ENCODE results near the gene MOGAT2.

MOGAT2 gene

DNA sequence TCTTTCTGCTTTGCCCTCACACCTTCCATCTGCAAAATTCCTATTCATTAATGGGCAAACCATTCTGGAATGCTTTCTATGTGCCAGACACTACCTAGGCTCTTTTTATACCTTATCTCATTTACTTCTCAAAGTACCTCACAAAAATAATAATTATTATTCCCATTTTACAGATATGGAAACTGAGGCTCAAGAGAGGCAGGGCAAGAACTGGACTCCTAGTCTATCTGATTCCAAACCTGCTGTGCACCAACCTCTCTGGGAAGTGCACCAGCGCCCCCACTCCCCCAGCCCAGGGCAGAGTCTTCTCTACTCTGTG is 50.1 kb downstream of the MOGAT2 start:
- Histone ChIP-seq H3K9me3 (ENCODE audit: insufficient read depth, low read length) (peaks cover 8% of the 10 kb centered on the region; the same call in 1 of the 2 replicates), H3K27me3 (ENCODE audit: insufficient read depth, insufficient read length) (peaks cover 39% of the 10 kb centered on the region), H3K9ac (ENCODE audit: insufficient read length, low read depth) (no peak overlapping the region), H3K4me3 (ENCODE audit: insufficient read length, low read depth) (no peak overlapping the region), H3K4me1 (ENCODE audit: insufficient read depth, insufficient read length) (peaks cover 4% of the 10 kb centered on the region), H3K36me3 (ENCODE audit: insufficient read depth, insufficient read length, low read length) (no peaks in the 10 kb centered on the region)
- TF ChIP-seq ZNF274 (IDR thresholded peaks at IDR 0.05; ENCODE audit: low read depth, low read length) (no peak), SUZ12 (IDR thresholded peaks at IDR 0.05; ENCODE audit: extremely low read depth, insufficient read depth, insufficient read length) (no peak), YY1 (IDR thresholded peaks at IDR 0.05; ENCODE audit: insufficient read depth, insufficient read length) (no peak)
- no peak for DNase-seq (ENCODE audit: low read depth, low spot score)

DNA sequence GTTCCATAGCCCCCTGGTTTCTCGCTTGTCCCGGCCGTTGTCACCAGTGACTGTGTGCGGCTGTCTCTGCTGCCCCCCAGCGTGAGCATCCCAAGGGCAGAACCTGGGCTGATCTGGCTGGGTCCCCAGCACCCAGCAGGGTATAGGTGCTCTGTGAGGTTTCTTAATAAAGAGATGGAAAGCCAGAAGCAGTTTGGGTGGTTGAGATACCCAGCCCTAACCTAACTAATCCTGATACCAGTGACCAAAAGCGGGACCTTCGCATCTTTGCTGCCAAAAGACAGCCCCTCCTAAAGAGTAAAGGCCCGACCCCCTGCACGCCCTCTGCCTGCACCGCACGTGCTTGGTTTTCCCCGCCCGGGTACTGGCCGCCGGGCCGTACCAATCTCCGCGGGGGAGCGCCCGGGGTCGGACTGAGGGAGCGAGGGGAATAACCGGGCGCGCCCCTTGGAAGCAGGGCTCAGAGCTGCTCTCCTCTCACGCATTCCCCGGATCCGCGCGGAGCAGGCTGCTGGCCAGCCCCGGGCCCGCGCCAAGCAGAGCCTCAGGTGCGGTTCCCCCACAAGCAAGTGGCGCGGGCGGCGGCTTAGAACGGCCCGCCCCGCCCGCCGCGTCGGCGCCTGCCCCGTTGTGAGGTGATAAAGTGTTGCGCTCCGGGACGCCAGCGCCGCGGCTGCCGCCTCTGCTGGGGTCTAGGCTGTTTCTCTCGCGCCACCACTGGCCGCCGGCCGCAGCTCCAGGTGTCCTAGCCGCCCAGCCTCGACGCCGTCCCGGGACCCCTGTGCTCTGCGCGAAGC is 50.7 kb downstream of the MOGAT2 start, which contains the start of gene DGAT2:
DGAT2 (plus strand) TSS at position 667 of the 797 bp plus-strand sequence. CDS start 214 bp downstream, outside the sequence.
- H3K4me3 ChIP-seq (ENCODE audit: insufficient read length, low read depth), result peak within 1 kb of the TSS; percentile 43
- peaks cover 39% of the 10 kb centered on the region for H3K27me3 ChIP-seq (ENCODE audit: insufficient read depth, insufficient read length)
- TF ChIP-seq YY1 (IDR thresholded peaks at IDR 0.05; ENCODE audit: insufficient read depth, insufficient read length), result no peak
- no peak for TF ChIP-seq SUZ12 (IDR thresholded peaks at IDR 0.05; ENCODE audit: extremely low read depth, insufficient read depth, insufficient read length)
- TF ChIP-seq ZNF274 (IDR thresholded peaks at IDR 0.05; ENCODE audit: low read depth, low read length), result no peak
- H3K36me3 ChIP-seq (ENCODE audit: insufficient read depth, insufficient read length, low read length), result no peaks in the 10 kb centered on the region
- H3K9ac ChIP-seq (ENCODE audit: insufficient read length, low read depth), result peak within 1 kb of the TSS; percentile 82
- H3K4me1 ChIP-seq (ENCODE audit: insufficient read depth, insufficient read length), result peaks cover 4% of the 10 kb centered on the region
- peaks cover 8% of the 10 kb centered on the region; the same call in 1 of the 2 replicates for H3K9me3 ChIP-seq (ENCODE audit: insufficient read depth, low read length)
- peak; percentile 56 for DNase-seq (ENCODE audit: low read depth, low spot score)

DNA sequence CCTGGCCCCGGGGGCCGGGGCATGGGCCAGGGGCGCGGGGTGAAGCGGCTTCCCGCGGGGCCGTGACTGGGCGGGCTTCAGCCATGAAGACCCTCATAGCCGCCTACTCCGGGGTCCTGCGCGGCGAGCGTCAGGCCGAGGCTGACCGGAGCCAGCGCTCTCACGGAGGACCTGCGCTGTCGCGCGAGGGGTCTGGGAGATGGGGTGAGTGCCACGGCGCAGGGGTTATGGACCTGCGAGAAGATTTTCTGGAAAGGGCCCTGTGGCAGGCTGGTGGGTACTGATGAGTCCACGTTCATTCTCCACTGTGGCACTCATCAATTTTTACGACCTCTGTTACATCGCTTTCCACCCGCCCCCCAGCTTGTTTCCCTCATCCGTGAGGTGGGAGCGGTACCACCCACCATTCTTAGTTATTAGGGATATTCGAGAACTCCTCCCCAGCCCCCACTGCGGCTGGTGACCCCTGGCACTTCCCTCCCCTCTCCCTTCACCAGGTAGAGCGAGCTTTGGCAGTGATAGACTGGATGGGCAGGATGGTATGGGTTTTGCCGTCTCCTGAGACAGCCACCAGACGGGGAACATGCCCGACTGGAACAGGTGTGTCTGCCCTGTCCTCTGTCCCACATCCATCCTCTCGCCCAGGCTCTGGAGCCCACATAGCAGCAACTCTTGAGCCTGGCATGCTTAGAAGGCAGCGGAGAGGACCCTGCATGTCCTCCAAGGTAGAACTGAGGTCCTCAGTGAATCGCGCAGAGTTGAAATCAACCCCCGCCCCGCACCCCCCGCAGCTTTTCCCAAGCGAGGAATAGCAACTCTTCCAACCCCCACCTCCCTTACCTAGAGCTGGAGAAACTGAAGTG is 51.5 kb downstream of the MOGAT2 start:
- Histone ChIP-seq H3K9me3 (ENCODE audit: insufficient read depth, low read length) (peaks cover 8% of the 10 kb centered on the region; the same call in 1 of the 2 replicates), H3K9ac (ENCODE audit: insufficient read length, low read depth) (peak overlapping the region; percentile 82), H3K4me3 (ENCODE audit: insufficient read length, low read depth) (peak overlapping the region; percentile 43), H3K27me3 (ENCODE audit: insufficient read depth, insufficient read length) (peaks cover 39% of the 10 kb centered on the region), H3K4me1 (ENCODE audit: insufficient read depth, insufficient read length) (peaks cover 4% of the 10 kb centered on the region), H3K36me3 (ENCODE audit: insufficient read depth, insufficient read length, low read length) (no peaks in the 10 kb centered on the region)
- TF ChIP-seq ZNF274 (IDR thresholded peaks at IDR 0.05; ENCODE audit: low read depth, low read length) (no peak), YY1 (IDR thresholded peaks at IDR 0.05; ENCODE audit: insufficient read depth, insufficient read length) (no peak), SUZ12 (IDR thresholded peaks at IDR 0.05; ENCODE audit: extremely low read depth, insufficient read depth, insufficient read length) (no peak)
- DNase-seq (ENCODE audit: low read depth, low spot score), result no peak

DNA sequence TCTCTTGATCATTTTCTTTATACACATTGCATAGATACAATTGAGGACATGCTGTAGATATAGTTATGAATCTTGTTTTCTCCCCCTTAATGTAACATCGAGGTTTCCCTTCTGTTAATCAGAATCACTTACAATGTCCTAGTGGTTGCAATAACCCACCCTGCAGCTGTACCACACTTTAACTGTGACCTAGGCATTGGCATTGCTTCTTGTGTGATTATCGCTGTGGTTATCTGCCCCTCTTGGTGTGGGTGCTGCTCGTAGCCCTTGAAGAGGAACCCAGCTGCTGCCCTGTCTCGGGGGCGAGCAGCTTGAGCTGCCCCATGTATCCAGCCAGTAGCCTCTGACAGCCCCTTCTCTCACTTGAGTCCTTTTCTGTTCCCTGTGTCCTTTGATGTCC is 52.5 kb downstream of the MOGAT2 start:
- H3K9me3 ChIP-seq (ENCODE audit: insufficient read depth, low read length), result peaks cover 8% of the 10 kb centered on the region; the same call in 1 of the 2 replicates
- no peak for DNase-seq (ENCODE audit: low read depth, low spot score)
- H3K36me3 ChIP-seq (ENCODE audit: insufficient read depth, insufficient read length, low read length), result no peaks in the 10 kb centered on the region
- TF ChIP-seq ZNF274 (IDR thresholded peaks at IDR 0.05; ENCODE audit: low read depth, low read length) (no peak), SUZ12 (IDR thresholded peaks at IDR 0.05; ENCODE audit: extremely low read depth, insufficient read depth, insufficient read length) (no peak), YY1 (IDR thresholded peaks at IDR 0.05; ENCODE audit: insufficient read depth, insufficient read length) (no peak)
- H3K4me1 ChIP-seq (ENCODE audit: insufficient read depth, insufficient read length), result peaks cover 9% of the 10 kb centered on the region
- H3K9ac ChIP-seq (ENCODE audit: insufficient read length, low read depth), result no peak overlapping the region
- no peak overlapping the region for H3K4me3 ChIP-seq (ENCODE audit: insufficient read length, low read depth)
- H3K27me3 ChIP-seq (ENCODE audit: insufficient read depth, insufficient read length), result peaks cover 37% of the 10 kb centered on the region

DNA sequence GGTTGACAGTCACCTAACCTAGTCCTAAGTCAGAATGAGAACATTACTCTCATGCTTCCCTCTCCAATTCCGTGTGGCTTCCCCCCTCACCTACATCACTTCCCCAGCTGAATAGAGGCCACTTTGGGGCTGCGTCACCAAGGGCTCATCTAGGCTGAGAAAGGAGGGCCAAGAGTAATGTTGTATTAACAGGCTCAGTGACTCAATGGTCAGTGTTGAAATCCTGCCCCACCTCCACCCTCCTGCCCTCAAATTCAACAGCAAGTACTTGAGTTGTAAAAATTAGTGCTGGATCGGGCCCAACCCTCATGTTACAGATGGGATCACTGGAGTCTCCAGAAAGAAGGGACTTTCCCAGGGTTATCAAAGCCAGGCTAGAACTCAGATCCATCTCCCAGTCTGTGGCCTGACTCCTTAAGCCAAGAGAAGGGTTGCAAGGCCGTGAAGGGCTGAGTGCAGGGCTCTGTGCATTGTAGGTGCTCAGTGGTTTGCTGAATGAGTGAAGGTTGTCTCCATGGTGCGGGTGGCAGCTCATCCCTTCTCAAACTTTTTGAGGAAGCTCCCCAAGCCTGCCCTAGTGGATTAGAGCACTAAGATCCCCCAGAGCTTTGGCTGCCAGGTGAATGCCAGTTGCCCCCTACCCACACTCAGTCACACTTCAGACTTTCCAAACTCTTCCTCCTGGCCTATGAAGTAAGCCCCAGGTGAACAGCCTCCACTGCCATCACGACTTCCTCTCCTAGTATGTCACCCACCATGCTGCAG is 54.2 kb downstream of the MOGAT2 start:
- Histone ChIP-seq H3K4me3 (ENCODE audit: insufficient read length, low read depth) (no peak overlapping the region), H3K4me1 (ENCODE audit: insufficient read depth, insufficient read length) (peaks cover 9% of the 10 kb centered on the region), H3K9ac (ENCODE audit: insufficient read length, low read depth) (no peak overlapping the region), H3K27me3 (ENCODE audit: insufficient read depth, insufficient read length) (peaks cover 37% of the 10 kb centered on the region), H3K36me3 (ENCODE audit: insufficient read depth, insufficient read length, low read length) (no peaks in the 10 kb centered on the region), H3K9me3 (ENCODE audit: insufficient read depth, low read length) (peaks cover 8% of the 10 kb centered on the region; the same call in 1 of the 2 replicates)
- TF ChIP-seq SUZ12 (IDR thresholded peaks at IDR 0.05; ENCODE audit: extremely low read depth, insufficient read depth, insufficient read length) (no peak), ZNF274 (IDR thresholded peaks at IDR 0.05; ENCODE audit: low read depth, low read length) (no peak), YY1 (IDR thresholded peaks at IDR 0.05; ENCODE audit: insufficient read depth, insufficient read length) (no peak)
- DNase-seq (ENCODE audit: low read depth, low spot score), result no peak

DNA sequence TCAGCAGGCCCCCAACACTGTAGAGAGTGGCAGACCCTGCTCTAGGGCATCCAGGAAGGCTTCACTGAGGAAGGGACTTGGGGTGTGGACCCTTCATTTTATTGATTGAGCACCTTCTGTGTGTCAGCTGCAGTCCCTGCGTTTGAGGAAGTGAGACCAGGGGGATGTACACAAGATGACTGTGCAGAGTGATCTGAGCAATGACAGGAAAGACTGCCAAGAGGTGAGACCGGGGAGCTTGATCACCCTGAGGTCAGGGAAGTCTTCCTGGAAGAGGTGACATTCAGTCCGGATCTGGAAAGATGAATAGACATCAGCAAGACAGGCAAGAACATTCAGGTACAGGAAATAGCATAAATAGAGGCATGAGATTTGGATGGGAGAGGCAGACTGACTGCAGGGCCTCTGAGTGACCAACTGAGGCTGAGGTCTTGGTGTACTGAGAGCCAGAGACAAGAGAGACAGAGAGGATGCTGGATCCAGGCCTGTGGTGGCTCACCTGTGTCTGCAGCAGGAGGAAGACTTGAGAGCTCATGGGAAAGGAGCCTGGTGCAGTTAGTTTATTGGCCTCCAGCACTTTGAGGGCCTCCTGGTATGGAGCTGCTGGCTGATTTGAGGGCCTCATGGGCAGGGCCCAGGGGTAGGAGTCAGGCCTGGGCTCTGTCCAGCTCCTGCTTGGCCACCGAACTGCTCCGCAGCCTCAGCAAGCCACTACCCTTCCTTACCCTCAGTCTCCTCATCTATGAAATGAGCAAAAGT is 56.1 kb downstream of the MOGAT2 start:
- TF ChIP-seq ZNF274 (IDR thresholded peaks at IDR 0.05; ENCODE audit: low read depth, low read length), result no peak
- no peak for TF ChIP-seq YY1 (IDR thresholded peaks at IDR 0.05; ENCODE audit: insufficient read depth, insufficient read length)
- TF ChIP-seq SUZ12 (IDR thresholded peaks at IDR 0.05; ENCODE audit: extremely low read depth, insufficient read depth, insufficient read length), result no peak
- H3K4me3 ChIP-seq (ENCODE audit: insufficient read length, low read depth), result no peak overlapping the region
- peaks cover 27% of the 10 kb centered on the region for H3K27me3 ChIP-seq (ENCODE audit: insufficient read depth, insufficient read length)
- no peak overlapping the region for H3K9ac ChIP-seq (ENCODE audit: insufficient read length, low read depth)
- no peaks in the 10 kb centered on the region for H3K9me3 ChIP-seq (ENCODE audit: insufficient read depth, low read length)
- peaks cover 5% of the 10 kb centered on the region for H3K4me1 ChIP-seq (ENCODE audit: insufficient read depth, insufficient read length)
- H3K36me3 ChIP-seq (ENCODE audit: insufficient read depth, insufficient read length, low read length), result no peaks in the 10 kb centered on the region
- no peak for DNase-seq (ENCODE audit: low read depth, low spot score)
